ENCODE measurements around the gene PDK1.

The PDK1 gene

GRCh38 chr2:172607379-172607928 lies 51.6 kb downstream of the PDK1 start:
- Histone ChIP-seq H3K14ac (ENCODE audit: low read length) (no peak overlapping the region), H3K4ac (ENCODE audit: low read depth, low read length) (no peak overlapping the region), H3K23ac (ENCODE audit: low read length) (no peak overlapping the region), H3K79me2 (ENCODE audit: control insufficient read depth, insufficient read depth, low read length, poor library complexity) (no peaks in the 10 kb centered on the region), H3K4me2 (ENCODE audit: low read length) (no peak overlapping the region), H2AK5ac (ENCODE audit: low read length) (no peak overlapping the region), H2AFZ (ENCODE audit: insufficient read depth, low read length, poor library complexity) (no peak overlapping the region), H3K18ac (ENCODE audit: low read length) (no peak overlapping the region), H3K27me3 (ENCODE audit: insufficient read depth, low read length) (no peaks in the 10 kb centered on the region), H3K36me3 (ENCODE audit: control insufficient read depth in 1 of 2, insufficient read depth in 2 of 2, low read length in 2 of 2) (no peaks in the 10 kb centered on the region), H3K79me1 (ENCODE audit: low read length) (no peaks in the 10 kb centered on the region), H3K9ac (ENCODE audit: low read length) (no peak overlapping the region), H2BK12ac (ENCODE audit: low read length) (no peak overlapping the region), H3K4me1 (ENCODE audit: control insufficient read depth in 1 of 2, insufficient read depth in 2 of 2, low read length in 2 of 2) (no peaks in the 10 kb centered on the region), H4K91ac (ENCODE audit: low read depth, low read length) (no peak overlapping the region), H3K9me3 (ENCODE audit: insufficient read depth, low read depth, low read length) (no peaks in the 10 kb centered on the region), H4K12ac (ENCODE audit: low read depth, low read length) (no peak overlapping the region), H2BK120ac (ENCODE audit: insufficient read depth, low read length, poor library complexity) (no peak overlapping the region), H2BK5ac (ENCODE audit: low read depth, low read length, poor library complexity) (no peak overlapping the region), H3K27ac (ENCODE audit: low read depth, low read length) (no peak overlapping the region), H3K4me3 (ENCODE audit: low read depth, low read length) (no peak overlapping the region), H4K8ac (ENCODE audit: low read depth, low read length) (no peak overlapping the region)
- WGBS (ENCODE audit: extremely low coverage, insufficient coverage, insufficient read length) = no CpG with 5 or more reads among the region's 3 CpGs
- DNase-seq = no peak

GRCh38 chr2:172609488-172609887 lies 53.6 kb downstream of the PDK1 start:
- H3K4me1 ChIP-seq (ENCODE audit: control insufficient read depth in 1 of 2, insufficient read depth in 2 of 2, low read length in 2 of 2) = peaks cover 0 to 2% of the 10 kb centered on the region in 2 experiments
- no peak overlapping the region for H4K12ac ChIP-seq (ENCODE audit: low read depth, low read length)
- no peaks in the 10 kb centered on the region for H3K79me1 ChIP-seq (ENCODE audit: low read length)
- no peak overlapping the region for H4K8ac ChIP-seq (ENCODE audit: low read depth, low read length)
- no peak overlapping the region for H3K18ac ChIP-seq (ENCODE audit: low read length)
- no peak overlapping the region for H3K4me3 ChIP-seq (ENCODE audit: low read depth, low read length)
- H3K4ac ChIP-seq (ENCODE audit: low read depth, low read length) = no peak overlapping the region
- no peaks in the 10 kb centered on the region for H3K9me3 ChIP-seq (ENCODE audit: insufficient read depth, low read depth, low read length)
- no peak overlapping the region for H3K14ac ChIP-seq (ENCODE audit: low read length)
- H2AK5ac ChIP-seq (ENCODE audit: low read length) = no peak overlapping the region
- H3K27me3 ChIP-seq (ENCODE audit: insufficient read depth, low read length) = no peaks in the 10 kb centered on the region
- no peak overlapping the region for H3K9ac ChIP-seq (ENCODE audit: low read length)
- no peaks in the 10 kb centered on the region for H3K36me3 ChIP-seq (ENCODE audit: control insufficient read depth in 1 of 2, insufficient read depth in 2 of 2, low read length in 2 of 2)
- H3K23ac ChIP-seq (ENCODE audit: low read length) = no peak overlapping the region
- no peak overlapping the region for H4K91ac ChIP-seq (ENCODE audit: low read depth, low read length)
- no peak overlapping the region for H3K4me2 ChIP-seq (ENCODE audit: low read length)
- DNase-seq = no peak
- H3K27ac ChIP-seq (ENCODE audit: low read depth, low read length) = no peak overlapping the region
- WGBS (ENCODE audit: extremely low coverage, insufficient coverage, insufficient read length) = no CpG with 5 or more reads among the region's 5 CpGs
- H2BK5ac ChIP-seq (ENCODE audit: low read depth, low read length, poor library complexity) = no peak overlapping the region
- H2AFZ ChIP-seq (ENCODE audit: insufficient read depth, low read length, poor library complexity) = no peak overlapping the region
- no peak overlapping the region for H2BK120ac ChIP-seq (ENCODE audit: insufficient read depth, low read length, poor library complexity)
- H2BK12ac ChIP-seq (ENCODE audit: low read length) = no peak overlapping the region
- H3K79me2 ChIP-seq (ENCODE audit: control insufficient read depth, insufficient read depth, low read length, poor library complexity) = no peaks in the 10 kb centered on the region

- Histone ChIP-seq H3K14ac (ENCODE audit: low read length) (no peak overlapping the region), H3K27me3 (ENCODE audit: insufficient read depth, low read length) (no peaks in the 10 kb centered on the region), H3K4me1 (ENCODE audit: control insufficient read depth in 1 of 2, insufficient read depth in 2 of 2, low read length in 2 of 2) (peaks cover 0 to 2% of the 10 kb centered on the region in 2 experiments), H3K4me2 (ENCODE audit: low read length) (no peak overlapping the region), H3K79me2 (ENCODE audit: control insufficient read depth, insufficient read depth, low read length, poor library complexity) (no peaks in the 10 kb centered on the region), H3K18ac (ENCODE audit: low read length) (no peak overlapping the region), H2AK5ac (ENCODE audit: low read length) (no peak overlapping the region), H2BK12ac (ENCODE audit: low read length) (no peak overlapping the region), H4K12ac (ENCODE audit: low read depth, low read length) (no peak overlapping the region), H3K4me3 (ENCODE audit: low read depth, low read length) (no peak overlapping the region), H2AFZ (ENCODE audit: insufficient read depth, low read length, poor library complexity) (no peak overlapping the region), H3K79me1 (ENCODE audit: low read length) (no peaks in the 10 kb centered on the region), H2BK120ac (ENCODE audit: insufficient read depth, low read length, poor library complexity) (no peak overlapping the region), H3K23ac (ENCODE audit: low read length) (no peak overlapping the region), H2BK5ac (ENCODE audit: low read depth, low read length, poor library complexity) (no peak overlapping the region), H4K91ac (ENCODE audit: low read depth, low read length) (no peak overlapping the region), H3K27ac (ENCODE audit: low read depth, low read length) (no peak overlapping the region), H3K36me3 (ENCODE audit: control insufficient read depth in 1 of 2, insufficient read depth in 2 of 2, low read length in 2 of 2) (no peaks in the 10 kb centered on the region), H3K4ac (ENCODE audit: low read depth, low read length) (no peak overlapping the region), H3K9me3 (ENCODE audit: insufficient read depth, low read depth, low read length) (no peaks in the 10 kb centered on the region), H3K9ac (ENCODE audit: low read length) (no peak overlapping the region), H4K8ac (ENCODE audit: low read depth, low read length) (no peak overlapping the region)
- DNase-seq = no peak
- WGBS (ENCODE audit: extremely low coverage, insufficient coverage, insufficient read length) = no CpG with 5 or more reads among the region's 4 CpGs
Observed at GRCh38 chr2:172612051-172612450, 56.2 kb downstream of the PDK1 start.

- Histone ChIP-seq H3K79me2 (ENCODE audit: control insufficient read depth, insufficient read depth, low read length, poor library complexity) (no peaks in the 10 kb centered on the region), H3K9ac (ENCODE audit: low read length) (no peak overlapping the region), H3K4me2 (ENCODE audit: low read length) (no peak overlapping the region), H2AK5ac (ENCODE audit: low read length) (no peak overlapping the region), H2AFZ (ENCODE audit: insufficient read depth, low read length, poor library complexity) (no peak overlapping the region), H2BK5ac (ENCODE audit: low read depth, low read length, poor library complexity) (no peak overlapping the region), H4K12ac (ENCODE audit: low read depth, low read length) (no peak overlapping the region), H3K27me3 (ENCODE audit: insufficient read depth, low read length) (no peaks in the 10 kb centered on the region), H4K8ac (ENCODE audit: low read depth, low read length) (no peak overlapping the region), H3K18ac (ENCODE audit: low read length) (no peak overlapping the region), H3K36me3 (ENCODE audit: control insufficient read depth in 1 of 2, insufficient read depth in 2 of 2, low read length in 2 of 2) (no peaks in the 10 kb centered on the region), H2BK120ac (ENCODE audit: insufficient read depth, low read length, poor library complexity) (no peak overlapping the region), H3K4ac (ENCODE audit: low read depth, low read length) (no peak overlapping the region), H3K79me1 (ENCODE audit: low read length) (no peaks in the 10 kb centered on the region), H3K4me3 (ENCODE audit: low read depth, low read length) (no peak overlapping the region), H4K91ac (ENCODE audit: low read depth, low read length) (no peak overlapping the region), H3K14ac (ENCODE audit: low read length) (no peak overlapping the region), H3K27ac (ENCODE audit: low read depth, low read length) (no peak overlapping the region), H3K9me3 (ENCODE audit: insufficient read depth, low read depth, low read length) (no peaks in the 10 kb centered on the region), H2BK12ac (ENCODE audit: low read length) (no peak overlapping the region), H3K23ac (ENCODE audit: low read length) (no peak overlapping the region), H3K4me1 (ENCODE audit: control insufficient read depth in 1 of 2, insufficient read depth in 2 of 2, low read length in 2 of 2) (peaks cover 0 to 2% of the 10 kb centered on the region in 2 experiments)
- 100% methylated on average over 1 of the region's 4 CpGs for WGBS (ENCODE audit: extremely low coverage, insufficient coverage, insufficient read length)
- peak; percentile 59 to 75 for DNase-seq
Observed at GRCh38 chr2:172613040-172613439, 57.1 kb downstream of the PDK1 start.

Measured in trophoblast cell (in vitro differentiated cells and primary cell).